GM12864 (cell line): Measurements from ENCODE around the gene FOXN4.

Experiments used
- DNase-seq: peaks from one replicate; pipeline ENCODE4 v3.0.0-alpha.2; 2011; ENCODE audit warnings: low read depth
- H3K4me3 ChIP-seq: 2 replicates; pipeline ENCODE4 v1.5.1; 2011; ENCODE audit warnings: mild to moderate bottlenecking, low read depth, low read length, control low read depth
- CTCF ChIP-seq: IDR thresholded peaks from 2 replicates; pipeline ENCODE4 v1.5.1; 2011; ENCODE audit warnings: low read depth, mild to moderate bottlenecking, moderate library complexity, low read length, control low read depth, inconsistent platforms; ENCODE audit errors: missing control alignments

The FOXN4 gene

DNA sequence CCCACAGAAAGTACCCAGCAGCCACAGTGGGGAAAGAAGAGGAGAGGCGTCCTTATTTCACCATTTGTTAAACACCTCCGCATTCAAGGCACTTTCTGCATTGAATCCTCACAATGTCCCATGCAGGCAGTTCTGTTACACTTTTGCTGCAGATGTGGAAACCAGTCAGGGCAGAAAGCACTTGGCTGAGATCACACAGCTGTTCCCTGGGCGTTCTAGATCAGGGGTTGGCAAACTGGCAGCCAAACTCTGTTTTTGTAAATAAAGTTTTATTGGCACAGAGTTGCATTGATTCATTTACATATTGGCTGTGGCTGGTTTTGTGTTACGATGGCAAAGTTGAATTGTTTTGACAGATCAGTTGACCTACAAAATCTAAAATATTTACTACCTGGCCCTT lies 20.1 kb downstream of the FOXN4 start:
- DNase-seq, result no peak
- no peak overlapping the region for H3K4me3 ChIP-seq
- TF ChIP-seq CTCF, result no peak

DNA sequence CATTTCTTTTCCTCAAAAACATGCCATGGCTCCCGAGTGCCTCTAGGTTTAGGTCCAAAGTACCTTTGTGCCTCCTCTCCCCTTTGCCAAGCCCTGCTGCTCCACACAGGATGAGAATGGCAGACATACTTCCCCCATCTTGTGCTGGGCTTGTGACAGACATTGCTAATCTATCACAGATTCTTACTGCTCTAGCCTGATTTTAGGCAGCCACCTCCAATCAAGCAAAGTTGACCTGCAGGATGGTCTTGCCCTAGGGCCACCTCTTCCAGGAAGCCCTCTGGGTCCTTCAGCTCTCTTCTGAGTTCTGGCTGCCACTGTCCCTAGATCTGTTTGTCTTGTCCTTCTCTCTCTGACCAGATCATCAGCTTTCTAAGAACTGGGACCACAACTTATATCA lies 20.5 kb downstream of the FOXN4 start:
- no peak for TF ChIP-seq CTCF
- DNase-seq, result no peak

DNA sequence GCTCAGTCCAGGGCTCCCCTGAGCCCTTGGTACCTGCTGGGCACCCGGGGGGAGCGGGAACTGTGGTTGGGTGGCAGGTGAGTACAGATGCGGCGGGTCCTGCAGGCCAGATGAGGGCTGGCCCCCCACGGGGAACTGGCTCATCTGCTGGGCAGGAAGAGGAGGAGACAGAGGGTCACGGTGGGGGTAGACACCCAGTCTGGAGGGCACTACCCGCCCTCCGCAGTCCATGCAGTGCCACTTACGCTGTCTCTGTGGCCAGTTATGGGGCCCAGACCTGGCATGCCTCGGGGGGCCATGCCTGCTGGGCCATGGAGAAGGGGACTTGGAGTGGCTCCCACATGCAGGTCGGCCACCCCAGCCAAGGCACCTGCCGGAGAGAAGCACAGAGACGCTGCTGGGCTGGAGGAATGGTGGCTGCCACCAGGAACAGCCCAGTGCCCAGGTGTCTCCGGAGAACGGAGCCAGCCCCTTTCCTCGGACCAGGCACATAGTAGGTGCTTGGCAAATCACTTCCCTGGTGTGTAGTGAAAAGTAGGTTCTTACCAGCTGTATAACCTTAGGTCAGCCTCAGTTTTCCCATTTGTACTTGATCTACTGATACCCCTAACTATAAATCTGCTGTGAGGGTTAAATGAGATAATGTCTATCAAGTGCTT lies 21.1 kb downstream of the FOXN4 start:
- DNase-seq, result no peak
- H3K4me3 ChIP-seq, result no peak overlapping the region
- TF ChIP-seq CTCF, result no peak

More for the DNA sequence above, 20.5 kb downstream of the FOXN4 start:
- H3K4me3 ChIP-seq, result no peak overlapping the region

DNA sequence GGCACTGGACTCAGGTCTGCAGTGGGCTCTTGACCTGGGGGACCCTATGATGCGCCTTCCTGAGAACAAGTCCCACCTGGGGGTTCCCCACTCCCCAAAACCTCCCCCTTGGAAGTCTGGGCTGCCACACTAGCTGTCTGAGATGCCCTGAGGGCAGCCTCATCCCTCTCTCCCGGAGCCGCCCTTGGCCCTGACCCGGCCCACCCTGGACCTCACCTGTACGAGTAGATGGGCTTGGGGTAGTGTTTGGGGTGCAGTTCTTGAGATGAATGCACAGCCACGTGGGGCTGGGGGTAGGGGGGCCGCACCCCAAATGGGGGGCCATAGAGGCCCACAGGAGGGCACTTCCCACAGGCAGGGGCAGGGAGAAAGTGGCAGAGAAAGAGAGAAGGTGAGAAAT lies 21.9 kb downstream of the FOXN4 start:
- TF ChIP-seq CTCF, result no peak
- no peak for DNase-seq
- H3K4me3 ChIP-seq, result no peak overlapping the region

- no peak overlapping the region for H3K4me3 ChIP-seq
- TF ChIP-seq CTCF, result no peak
- DNase-seq, result no peak
Measured at GRCh38 chr12:109286652-109287051, 22.4 kb downstream of the FOXN4 start.

DNA sequence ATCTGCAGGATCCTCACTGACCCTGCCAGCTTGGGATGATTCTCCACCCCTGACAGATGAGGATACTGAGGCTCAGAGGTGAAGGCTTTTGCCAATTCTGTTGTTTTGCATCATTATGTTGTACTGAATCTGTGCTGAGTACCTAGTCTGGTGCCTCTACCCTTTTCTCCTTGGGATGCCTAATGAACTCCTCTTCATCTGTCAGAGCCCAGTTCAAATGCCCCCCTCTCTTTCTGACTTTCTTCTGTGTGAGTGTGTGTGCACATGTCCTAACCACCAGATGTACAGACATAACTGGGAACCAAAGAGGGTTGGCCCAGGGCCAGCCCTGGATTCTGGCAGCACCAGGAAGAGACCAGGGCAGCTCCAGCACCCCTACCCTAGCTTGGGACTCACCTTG lies 22.8 kb downstream of the FOXN4 start:
- no peak for DNase-seq
- H3K4me3 ChIP-seq, result no peak overlapping the region
- TF ChIP-seq CTCF, result no peak

- DNase-seq, result no peak
- H3K4me3 ChIP-seq, result no peak overlapping the region
- no peak for TF ChIP-seq CTCF
Measured at GRCh38 chr12:109284392-109284791, 24.7 kb downstream of the FOXN4 start.
